ENCODE results near the gene RPS25. TPM values are rescaled to one million over a fixed set of nuclear protein-coding genes. Genes with fewer than 3 reads are reported as not detected.

RPS25 gene
- total and polyA plus RNA-seq, 9 of the 15 experiments (the other 6 are each of a cell fraction or from before 2014, with no cell fraction given): 1,553 to 5,486 (median 2,471) TPM

DNA sequence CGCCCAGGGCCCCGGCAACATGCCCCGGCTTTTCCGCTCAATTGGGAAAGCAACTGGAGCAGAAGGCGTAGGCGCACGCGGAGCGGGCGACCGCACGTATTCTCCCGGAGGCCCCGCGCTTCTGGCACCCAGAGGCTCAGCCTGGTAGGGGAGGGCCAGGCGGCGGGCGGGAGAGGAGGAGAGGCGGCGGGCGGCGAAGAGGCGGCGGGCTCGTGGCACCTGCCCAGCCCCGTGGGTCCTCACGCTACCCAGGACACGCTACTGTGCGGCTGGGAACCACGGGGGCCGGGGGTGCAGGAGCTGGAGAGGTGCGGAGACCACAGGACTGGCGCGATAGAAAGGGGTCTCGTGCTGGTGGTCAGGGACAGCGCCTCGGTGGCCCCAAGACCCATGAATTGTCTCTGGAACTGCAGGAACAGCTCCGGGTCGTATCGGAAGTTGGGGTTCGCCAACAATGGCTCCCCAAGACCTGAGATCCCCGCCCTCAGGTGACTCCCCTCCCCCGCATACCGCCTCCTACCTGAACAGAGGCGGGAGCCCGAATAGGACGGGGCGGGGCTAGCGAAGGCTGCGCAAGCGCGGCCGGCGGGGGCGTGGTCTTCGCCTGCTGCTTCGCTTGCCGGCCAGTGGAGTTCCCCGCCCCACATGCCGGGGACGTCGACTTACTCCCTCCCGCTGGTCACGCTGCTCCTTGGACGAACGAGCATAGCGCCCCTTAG lies 12.3 kb upstream of the RPS25 start, which contains the start of gene SLC37A4 (continued):
- TF ChIP-seq, protein P1, sequence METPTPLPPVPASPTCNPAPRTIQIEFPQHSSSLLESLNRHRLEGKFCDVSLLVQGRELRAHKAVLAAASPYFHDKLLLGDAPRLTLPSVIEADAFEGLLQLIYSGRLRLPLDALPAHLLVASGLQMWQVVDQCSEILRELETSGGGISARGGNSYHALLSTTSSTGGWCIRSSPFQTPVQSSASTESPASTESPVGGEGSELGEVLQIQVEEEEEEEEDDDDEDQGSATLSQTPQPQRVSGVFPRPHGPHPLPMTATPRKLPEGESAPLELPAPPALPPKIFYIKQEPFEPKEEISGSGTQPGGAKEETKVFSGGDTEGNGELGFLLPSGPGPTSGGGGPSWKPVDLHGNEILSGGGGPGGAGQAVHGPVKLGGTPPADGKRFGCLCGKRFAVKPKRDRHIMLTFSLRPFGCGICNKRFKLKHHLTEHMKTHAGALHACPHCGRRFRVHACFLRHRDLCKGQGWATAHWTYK (CRISPR knock-in tag; IDR thresholded peaks at IDR 0.05): no peak
- TF ChIP-seq SIX5 (IDR thresholded peaks at IDR 0.05; ENCODE audit: borderline replicate concordance in 1 of 2, insufficient read depth in 1 of 2, low read depth in 1 of 2, low read length in 2 of 2) (no peak), TOE1 (IDR thresholded peaks at IDR 0.05; ENCODE audit: borderline replicate concordance) (0 out of 2 replicates have a peak, but pooled peaks have one; percentile 24), TOE1 (CRISPR knock-in tag; IDR thresholded peaks at IDR 0.05; ENCODE audit: borderline replicate concordance, low read depth) (no peak), COPS2 (conservative IDR thresholded peaks at IDR 0.05) (no peak), MECOM (CRISPR knock-in tag; IDR thresholded peaks at IDR 0.05) (no peak), ASH1L (IDR thresholded peaks at IDR 0.05; ENCODE audit: borderline replicate concordance, low read depth, partially characterized antibody) (no peak), NCOA4 (IDR thresholded peaks at IDR 0.05; ENCODE audit: partially characterized antibody) (no peak), HCFC1 (IDR thresholded peaks at IDR 0.05; ENCODE audit: low read depth, low read length) (peak; percentile 36; the same call in 1 of the 2 replicates), ZNF282 (CRISPR knock-in tag; IDR thresholded peaks at IDR 0.05) (no peak), SOX6 (IDR thresholded peaks at IDR 0.05) (peak; percentile 56; the same call in 1 of the 2 replicates), FOXJ2 (tag; IDR thresholded peaks at IDR 0.05) (no peak), KAT2B (IDR thresholded peaks at IDR 0.05; ENCODE audit: low read depth, low read length) (no peak), RBM39 (optimal IDR thresholded peaks at IDR 0.05; ENCODE audit: low read depth, low read length) (no peak), ZNF436 (CRISPR knock-in tag; IDR thresholded peaks at IDR 0.05) (no peak), SREBF2 (CRISPR knock-in tag; IDR thresholded peaks at IDR 0.05) (no peak), OTX1 (CRISPR knock-in tag; IDR thresholded peaks at IDR 0.05) (no peak)
- TF ChIP-seq, protein P2, sequence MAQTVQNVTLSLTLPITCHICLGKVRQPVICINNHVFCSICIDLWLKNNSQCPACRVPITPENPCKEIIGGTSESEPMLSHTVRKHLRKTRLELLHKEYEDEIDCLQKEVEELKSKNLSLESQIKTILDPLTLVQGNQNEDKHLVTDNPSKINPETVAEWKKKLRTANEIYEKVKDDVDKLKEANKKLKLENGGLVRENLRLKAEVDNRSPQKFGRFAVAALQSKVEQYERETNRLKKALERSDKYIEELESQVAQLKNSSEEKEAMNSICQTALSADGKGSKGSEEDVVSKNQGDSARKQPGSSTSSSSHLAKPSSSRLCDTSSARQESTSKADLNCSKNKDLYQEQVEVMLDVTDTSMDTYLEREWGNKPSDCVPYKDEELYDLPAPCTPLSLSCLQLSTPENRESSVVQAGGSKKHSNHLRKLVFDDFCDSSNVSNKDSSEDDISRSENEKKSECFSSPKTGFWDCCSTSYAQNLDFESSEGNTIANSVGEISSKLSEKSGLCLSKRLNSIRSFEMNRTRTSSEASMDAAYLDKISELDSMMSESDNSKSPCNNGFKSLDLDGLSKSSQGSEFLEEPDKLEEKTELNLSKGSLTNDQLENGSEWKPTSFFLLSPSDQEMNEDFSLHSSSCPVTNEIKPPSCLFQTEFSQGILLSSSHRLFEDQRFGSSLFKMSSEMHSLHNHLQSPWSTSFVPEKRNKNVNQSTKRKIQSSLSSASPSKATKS (CRISPR knock-in tag; IDR thresholded peaks at IDR 0.05): no peak
- TF ChIP-seq, protein P3, sequence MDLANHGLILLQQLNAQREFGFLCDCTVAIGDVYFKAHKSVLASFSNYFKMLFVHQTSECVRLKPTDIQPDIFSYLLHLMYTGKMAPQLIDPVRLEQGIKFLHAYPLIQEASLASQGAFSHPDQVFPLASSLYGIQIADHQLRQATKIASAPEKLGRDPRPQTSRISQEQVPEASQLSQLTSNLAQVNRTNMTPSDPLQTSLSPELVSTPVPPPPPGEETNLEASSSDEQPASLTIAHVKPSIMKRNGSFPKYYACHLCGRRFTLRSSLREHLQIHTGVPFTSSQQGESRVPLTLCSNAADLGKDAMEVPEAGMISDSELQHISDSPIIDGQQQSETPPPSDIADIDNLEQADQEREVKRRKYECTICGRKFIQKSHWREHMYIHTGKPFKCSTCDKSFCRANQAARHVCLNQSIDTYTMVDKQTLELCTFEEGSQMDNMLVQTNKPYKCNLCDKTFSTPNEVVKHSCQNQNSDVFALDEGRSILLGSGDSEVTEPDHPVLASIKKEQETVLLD (IDR thresholded peaks at IDR 0.05): peak; percentile 94
- TF ChIP-seq, protein P4, sequence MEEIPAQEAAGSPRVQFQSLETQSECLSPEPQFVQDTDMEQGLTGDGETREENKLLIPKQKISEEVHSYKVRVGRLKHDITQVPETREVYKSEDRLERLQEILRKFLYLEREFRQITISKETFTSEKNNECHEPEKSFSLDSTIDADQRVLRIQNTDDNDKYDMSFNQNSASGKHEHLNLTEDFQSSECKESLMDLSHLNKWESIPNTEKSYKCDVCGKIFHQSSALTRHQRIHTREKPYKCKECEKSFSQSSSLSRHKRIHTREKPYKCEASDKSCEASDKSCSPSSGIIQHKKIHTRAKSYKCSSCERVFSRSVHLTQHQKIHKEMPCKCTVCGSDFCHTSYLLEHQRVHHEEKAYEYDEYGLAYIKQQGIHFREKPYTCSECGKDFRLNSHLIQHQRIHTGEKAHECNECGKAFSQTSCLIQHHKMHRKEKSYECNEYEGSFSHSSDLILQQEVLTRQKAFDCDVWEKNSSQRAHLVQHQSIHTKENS (CRISPR knock-in tag; IDR thresholded peaks at IDR 0.05): no peak
- TF ChIP-seq, protein P5, sequence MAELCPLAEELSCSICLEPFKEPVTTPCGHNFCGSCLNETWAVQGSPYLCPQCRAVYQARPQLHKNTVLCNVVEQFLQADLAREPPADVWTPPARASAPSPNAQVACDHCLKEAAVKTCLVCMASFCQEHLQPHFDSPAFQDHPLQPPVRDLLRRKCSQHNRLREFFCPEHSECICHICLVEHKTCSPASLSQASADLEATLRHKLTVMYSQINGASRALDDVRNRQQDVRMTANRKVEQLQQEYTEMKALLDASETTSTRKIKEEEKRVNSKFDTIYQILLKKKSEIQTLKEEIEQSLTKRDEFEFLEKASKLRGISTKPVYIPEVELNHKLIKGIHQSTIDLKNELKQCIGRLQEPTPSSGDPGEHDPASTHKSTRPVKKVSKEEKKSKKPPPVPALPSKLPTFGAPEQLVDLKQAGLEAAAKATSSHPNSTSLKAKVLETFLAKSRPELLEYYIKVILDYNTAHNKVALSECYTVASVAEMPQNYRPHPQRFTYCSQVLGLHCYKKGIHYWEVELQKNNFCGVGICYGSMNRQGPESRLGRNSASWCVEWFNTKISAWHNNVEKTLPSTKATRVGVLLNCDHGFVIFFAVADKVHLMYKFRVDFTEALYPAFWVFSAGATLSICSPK (IDR thresholded peaks at IDR 0.05; ENCODE audit: borderline replicate concordance): no peak

Measured in K562 (cell line).